H7 (cell line): ENCODE results near the gene TAF7. TPM values are rescaled to one million over a fixed set of nuclear protein-coding genes. Genes with fewer than 3 reads are reported as not detected.
"Not testable (repeated sequence)": the region's sequence is repeated elsewhere in the genome, so short reads cannot be mapped to it uniquely, and the experiment has no call there.

Source experiments
- DNase-seq: peaks from one replicate; pipeline ENCODE4 v3.0.0; 2012
- H3K27me3 ChIP-seq: 2 replicates; pipeline ENCODE4 v1.6.0; 2011; ENCODE audit warnings: mild to moderate bottlenecking, low read length; ENCODE audit not compliant: control insufficient read depth, insufficient read depth
- H3K36me3 ChIP-seq: replicated peaks from 2 replicates; pipeline ENCODE4 v1.5.1; 2011; ENCODE audit warnings: low read length; ENCODE audit not compliant: control insufficient read depth, insufficient read depth
- H3K4me3 ChIP-seq: 2 replicates; pipeline ENCODE4 v1.5.1; 2011; ENCODE audit warnings: low read depth, mild to moderate bottlenecking, control low read depth, low read length, moderate library complexity; ENCODE audit not compliant: insufficient read depth
- total RNA-seq: library from RNA; depleted of rRNA; stranded (reverse); fragments of >200 nt; shearing (Covaris generic); gene quantifications from 2 replicates; pipeline ENCODE4 v1.2.3, GENCODE V29; 2014

TAF7 gene
- total RNA-seq, 1 experiment from 2014 or later = 39.5 TPM

DNA sequence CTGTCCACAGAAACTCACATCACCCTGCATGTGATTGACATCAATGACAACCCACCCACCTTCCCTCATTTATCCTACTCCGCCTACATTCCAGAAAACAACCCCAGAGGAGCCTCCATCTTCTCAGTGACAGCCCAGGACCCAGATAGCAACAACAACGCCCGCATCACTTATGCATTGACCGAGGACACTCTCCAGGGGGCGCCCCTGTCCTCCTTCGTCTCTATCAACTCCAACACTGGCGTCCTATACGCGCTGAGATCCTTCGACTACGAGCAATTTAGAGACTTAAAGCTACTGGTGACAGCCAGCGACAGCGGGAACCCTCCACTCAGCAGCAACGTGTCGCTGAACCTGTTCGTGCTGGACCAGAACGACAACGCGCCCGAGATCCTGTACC lies 24.7 kb upstream of the TAF7 start:
- no peaks in the 10 kb centered on the region for H3K27me3 ChIP-seq
- H3K36me3 ChIP-seq = no peaks in the 10 kb centered on the region
- H3K4me3 ChIP-seq = no peak overlapping the region
- DNase-seq = no peak

DNA sequence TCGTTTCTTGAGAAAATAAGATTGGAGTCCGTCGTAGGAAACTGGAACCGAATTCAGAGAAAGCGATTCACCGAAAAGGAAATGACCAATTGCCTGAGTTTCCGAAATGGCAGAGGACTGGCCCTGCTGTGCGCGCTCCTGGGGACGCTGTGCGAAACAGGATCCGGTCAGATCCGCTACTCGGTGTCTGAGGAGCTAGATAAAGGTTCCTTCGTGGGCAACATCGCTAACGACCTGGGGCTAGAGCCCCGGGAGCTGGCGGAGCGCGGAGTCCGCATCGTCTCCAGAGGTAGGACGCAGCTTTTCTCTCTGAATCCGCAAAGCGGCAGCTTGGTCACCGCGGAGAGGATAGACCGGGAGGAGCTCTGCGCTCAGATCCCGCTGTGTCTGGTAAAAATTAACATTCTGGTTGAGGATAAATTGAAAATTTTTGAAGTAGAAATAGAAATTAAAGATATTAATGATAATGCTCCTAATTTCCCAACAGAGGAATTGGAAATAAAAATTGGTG lies 23.4 kb upstream of the TAF7 start:
- DNase-seq = no peak
- Histone ChIP-seq H3K4me3 (no peak overlapping the region), H3K36me3 (no peaks in the 10 kb centered on the region), H3K27me3 (no peaks in the 10 kb centered on the region)

DNA sequence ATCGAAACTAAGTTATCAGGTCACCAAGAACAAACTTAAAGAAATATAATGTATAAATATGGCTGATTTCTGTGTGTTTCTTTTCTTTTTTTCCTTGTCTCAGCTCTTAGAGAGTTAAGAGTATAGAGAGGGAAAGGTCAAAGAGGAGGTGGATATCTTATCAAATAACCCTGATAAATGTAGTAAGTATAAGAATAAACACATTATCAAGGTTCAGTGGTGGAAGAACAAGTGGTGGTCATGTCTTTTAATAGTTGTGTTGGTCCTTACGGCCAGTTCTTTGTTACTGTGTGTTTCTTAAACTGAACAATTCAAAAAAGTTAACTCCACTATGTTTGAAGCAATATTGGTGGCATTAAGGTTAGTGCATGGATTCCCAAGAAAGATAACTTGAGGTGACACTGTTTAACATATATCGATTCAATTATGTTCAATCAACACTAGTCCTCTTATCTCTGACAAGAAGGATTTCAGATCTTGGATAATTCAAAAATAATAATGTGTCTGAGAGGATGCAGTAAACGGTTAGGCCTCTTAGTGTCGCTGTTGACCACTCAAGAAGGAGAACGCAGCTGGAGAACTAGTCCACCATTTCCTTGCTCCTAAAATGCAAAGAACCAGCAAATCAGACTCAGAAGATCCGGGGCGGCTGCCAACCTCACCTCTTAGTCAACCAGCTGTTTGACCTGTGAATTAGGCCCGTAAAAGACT lies 22.8 kb upstream of the TAF7 start, which contains the start of gene PCDHGA3:
Gene PCDHGA3 (plus strand): TSS at position 588 of the 711 bp plus-strand sequence. CDS start 205 bp downstream, outside the sequence.
- Histone ChIP-seq H3K36me3 (no peaks in the 10 kb centered on the region), H3K27me3 (no peaks in the 10 kb centered on the region), H3K4me3 (no peak within 1 kb of the TSS)
- peak; percentile 56 for DNase-seq

DNA sequence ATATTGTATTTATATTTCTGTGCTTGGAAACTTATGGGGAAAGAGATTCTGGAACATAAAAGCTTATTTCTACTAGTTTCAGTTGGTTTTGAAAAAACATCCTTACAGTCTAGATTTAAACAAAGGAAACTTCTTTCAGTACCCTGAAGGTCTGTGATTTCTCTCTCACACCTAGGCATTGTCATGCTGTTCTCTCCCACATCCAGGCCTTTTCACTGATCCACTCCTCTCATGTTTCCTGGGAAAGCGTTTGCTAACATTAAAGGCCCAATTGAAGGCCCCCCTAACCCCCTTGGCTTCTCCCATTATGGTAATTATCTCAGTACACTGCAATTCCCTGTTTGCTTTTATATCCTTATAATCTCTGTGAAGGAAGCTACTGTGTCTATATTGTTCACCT lies 22.2 kb upstream of the TAF7 start:
- Histone ChIP-seq H3K36me3 (no peaks in the 10 kb centered on the region), H3K4me3 (no peak overlapping the region), H3K27me3 (no peaks in the 10 kb centered on the region)
- DNase-seq = no peak

DNA sequence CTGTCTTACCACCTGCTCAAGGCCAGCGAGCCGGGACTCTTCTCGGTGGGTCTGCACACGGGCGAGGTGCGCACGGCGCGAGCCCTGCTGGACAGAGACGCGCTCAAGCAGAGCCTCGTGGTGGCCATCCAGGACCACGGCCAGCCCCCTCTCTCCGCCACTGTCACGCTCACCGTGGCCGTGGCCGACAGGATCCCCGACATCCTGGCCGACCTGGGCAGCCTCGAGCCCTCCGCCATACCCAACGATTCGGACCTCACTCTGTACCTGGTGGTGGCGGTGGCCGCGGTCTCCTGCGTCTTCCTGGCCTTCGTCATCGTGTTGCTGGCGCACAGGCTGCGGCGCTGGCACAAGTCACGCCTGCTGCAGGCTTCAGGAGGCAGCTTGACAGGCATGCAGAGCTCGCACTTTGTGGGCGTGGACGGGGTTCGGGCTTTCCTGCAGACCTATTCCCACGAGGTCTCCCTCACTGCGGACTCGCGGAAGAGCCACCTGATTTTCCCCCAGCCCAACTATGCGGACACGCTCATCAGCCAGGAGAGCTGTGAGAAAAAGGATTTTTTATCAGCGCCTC lies 20.3 kb upstream of the TAF7 start:
- H3K27me3 ChIP-seq, H3K4me3 ChIP-seq, H3K36me3 ChIP-seq, DNase-seq: not testable (repeated sequence)

DNA sequence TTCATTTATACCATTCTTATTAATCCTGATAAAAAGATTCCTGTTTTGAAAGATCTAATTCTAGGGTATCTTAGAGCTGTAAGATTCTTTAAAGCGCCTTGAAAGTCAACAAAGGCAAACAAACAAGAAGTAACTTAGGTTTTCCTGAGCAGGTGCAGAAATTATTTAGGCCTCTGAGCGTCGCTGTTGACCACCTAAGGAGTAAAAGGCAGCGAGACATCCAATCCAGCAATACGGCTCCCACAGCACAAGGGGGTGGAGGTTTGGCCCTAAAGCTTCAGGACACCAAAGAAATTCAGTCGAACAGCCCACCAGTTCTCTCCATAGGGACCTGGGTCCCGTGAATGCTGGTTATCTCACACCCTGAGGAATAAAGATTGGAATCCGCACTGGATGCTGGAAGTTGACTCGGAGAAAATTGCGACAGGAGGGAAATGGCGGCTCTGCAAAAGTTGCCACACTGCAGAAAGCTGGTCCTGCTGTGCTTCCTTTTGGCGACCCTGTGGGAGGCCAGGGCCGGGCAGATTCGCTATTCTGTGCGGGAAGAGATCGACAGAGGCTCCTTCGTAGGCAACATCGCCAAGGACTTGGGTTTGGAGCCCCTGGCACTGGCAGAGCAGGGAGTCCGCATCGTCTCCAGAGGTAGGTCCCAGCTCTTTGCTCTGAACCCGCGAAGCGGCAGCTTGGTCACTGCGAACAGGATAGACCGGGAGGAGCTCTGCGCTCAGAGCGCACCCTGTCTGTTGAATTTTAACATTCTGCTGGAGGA lies 18.1 kb upstream of the TAF7 start, which contains the start of gene PCDHGA2:
Gene PCDHGA2 (plus strand): TSS at position 223 of the 769 bp plus-strand sequence.
- no peak within 1 kb of the TSS for H3K4me3 ChIP-seq
- H3K27me3 ChIP-seq = no peaks in the 10 kb centered on the region
- peak; percentile 61 for DNase-seq
- no peaks in the 10 kb centered on the region for H3K36me3 ChIP-seq

DNA sequence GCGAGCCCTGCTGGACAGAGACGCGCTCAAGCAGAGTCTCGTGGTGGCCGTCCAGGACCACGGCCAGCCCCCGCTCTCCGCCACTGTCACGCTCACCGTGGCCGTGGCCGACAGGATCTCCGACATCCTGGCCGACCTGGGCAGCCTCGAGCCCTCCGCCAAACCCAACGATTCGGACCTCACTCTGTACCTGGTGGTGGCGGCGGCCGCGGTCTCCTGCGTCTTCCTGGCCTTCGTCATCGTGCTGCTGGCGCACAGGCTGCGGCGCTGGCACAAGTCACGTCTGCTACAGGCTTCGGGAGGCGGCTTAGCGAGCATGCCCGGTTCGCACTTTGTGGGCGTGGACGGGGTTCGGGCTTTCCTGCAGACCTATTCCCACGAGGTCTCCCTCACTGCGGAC lies 12.0 kb upstream of the TAF7 start:
- not testable (repeated sequence) for DNase-seq, H3K36me3 ChIP-seq, H3K27me3 ChIP-seq, H3K4me3 ChIP-seq

DNA sequence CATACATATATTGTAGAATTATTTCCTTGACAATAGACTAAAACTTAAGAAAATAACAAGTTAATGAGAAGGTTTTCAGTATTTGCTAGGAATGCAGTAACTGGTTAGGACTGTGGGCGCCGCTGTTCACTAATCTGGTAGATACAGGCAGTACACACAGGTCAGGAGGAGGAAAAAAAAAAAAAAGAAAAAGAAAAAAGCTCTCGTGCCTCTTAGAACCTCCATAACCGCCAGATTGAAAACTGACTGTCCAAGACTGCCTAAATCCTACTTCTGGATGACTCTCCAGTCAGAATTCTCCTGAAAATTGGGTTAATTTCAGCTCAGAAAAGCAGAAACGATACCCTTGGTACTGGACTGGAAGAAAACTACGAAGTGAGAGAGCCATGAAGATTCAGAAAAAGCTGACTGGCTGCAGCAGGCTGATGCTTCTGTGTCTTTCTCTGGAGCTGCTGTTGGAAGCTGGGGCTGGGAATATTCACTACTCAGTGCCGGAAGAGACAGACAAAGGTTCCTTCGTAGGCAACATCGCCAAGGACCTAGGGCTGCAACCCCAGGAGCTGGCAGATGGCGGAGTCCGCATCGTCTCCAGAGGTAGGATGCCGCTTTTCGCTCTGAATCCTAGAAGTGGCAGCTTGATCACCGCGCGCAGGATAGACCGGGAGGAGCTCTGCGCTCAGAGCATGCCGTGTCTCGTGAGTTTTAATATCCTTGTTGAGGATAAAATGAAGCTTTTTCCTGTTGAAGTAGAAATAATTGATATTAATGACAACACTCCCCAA lies 9.9 kb upstream of the TAF7 start, which contains the start of gene PCDHGA1:
Gene PCDHGA1 (plus strand): TSS at position 216 of the 782 bp plus-strand sequence.
- H3K4me3 ChIP-seq = no peak within 1 kb of the TSS
- H3K27me3 ChIP-seq = no peaks in the 10 kb centered on the region
- DNase-seq = no peak
- no peaks in the 10 kb centered on the region for H3K36me3 ChIP-seq

DNA sequence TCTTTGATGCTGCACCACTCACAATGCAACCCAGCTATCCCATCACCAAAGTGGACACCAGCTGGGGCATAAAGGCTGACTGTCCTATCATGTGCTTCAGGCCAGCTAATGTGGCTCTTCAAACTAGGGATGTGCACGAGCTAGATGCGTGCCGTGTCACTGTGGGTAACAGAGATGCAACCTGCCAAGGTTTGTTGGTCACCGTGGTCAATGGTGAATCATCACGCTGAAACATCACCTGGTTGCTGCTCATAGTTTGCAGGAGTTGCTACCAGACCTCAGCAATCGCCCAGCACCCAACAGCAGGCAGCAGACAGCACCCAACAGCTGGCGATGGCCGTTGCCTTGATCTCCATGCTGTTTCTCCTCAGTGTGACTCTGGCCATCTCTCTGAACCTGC lies 7.6 kb upstream of the TAF7 start:
- Histone ChIP-seq H3K4me3 (no peak overlapping the region), H3K36me3 (no peaks in the 10 kb centered on the region), H3K27me3 (no peaks in the 10 kb centered on the region)
- DNase-seq = no peak

DNA sequence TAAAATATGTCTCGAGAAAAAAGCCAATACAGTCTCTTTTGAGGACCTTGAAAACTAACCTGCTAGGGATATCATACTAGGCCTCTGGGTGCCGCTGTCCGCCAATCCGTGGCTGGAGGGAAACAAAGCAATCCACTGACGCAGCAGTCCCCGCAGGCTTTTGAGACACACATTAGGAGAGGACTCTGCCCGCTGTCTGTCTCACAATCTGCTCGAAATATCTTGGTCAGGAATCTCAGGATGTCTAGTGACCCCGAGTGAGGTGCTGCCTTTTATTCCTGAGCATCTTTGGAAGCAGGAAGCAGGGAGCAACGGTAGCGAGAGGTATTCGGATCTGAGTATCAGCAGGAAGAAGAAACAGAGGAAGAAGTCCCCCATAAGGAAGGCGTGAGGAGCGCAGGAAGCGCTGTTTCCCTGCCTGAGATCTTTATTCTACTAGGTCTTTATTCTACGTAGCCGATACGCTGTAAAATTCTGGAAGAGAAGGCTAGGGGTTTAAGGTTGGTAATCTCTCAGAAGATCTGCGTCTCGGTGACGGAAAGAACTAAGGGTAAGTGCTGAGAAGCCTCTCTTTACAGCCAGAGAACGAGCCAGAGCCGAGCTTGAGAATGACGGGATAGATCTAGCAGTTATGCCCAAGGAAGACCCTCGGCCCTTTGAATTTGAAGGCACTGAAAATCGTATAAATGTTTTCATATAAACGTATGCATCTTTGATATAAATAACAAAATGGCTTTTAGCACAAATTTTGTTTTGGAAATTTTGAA lies 5.7 kb upstream of the TAF7 start:
- Histone ChIP-seq H3K4me3 (peak overlapping the region; percentile 23; the same call in 1 of the 2 replicates), H3K36me3 (no peaks in the 10 kb centered on the region), H3K27me3 (no peaks in the 10 kb centered on the region)
- DNase-seq = peak; percentile 68

DNA sequence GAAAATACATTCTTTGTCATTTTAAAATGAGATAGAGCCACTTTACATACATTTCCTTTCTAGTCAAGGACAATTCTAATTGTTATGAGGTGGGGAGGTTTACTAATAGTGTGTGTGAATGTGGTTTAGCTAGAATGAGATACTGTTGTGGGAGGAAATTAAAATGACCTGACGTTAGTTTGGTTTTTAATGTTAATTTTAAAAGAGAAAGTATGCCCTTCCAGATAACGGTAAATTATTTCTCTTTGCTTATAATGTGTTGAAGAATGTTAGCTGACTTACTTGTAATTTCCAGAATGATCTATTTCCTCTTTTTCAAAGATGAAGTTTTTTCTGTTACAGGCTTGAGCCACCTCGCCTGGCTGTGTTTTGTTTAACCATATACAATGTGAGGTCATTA lies 1.7 kb upstream of the TAF7 start:
- DNase-seq = no peak

DNA sequence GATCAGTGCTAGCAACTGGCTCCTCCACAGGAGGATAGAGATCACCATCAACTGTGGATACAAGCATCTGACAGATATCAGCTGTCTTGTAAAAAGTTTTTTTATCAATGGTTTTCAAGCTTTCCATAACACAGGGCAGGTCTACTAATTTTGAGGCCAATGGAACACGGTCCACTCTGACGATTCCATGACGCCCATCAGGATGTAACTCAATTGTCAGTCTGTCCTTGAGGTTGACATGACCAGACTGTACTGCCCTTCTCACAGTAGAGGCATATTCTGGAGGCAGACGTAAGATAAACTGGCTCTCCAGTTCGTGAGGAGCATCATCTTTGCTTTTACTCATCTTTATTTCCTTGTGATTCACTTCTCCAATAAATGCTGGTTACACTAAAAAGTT lies 885 bp downstream of the TAF7 start:
- H3K4me3 ChIP-seq = peak overlapping the region; percentile 95
- peaks cover 13% of the 10 kb centered on the region for H3K36me3 ChIP-seq
- DNase-seq = no peak
- no peaks in the 10 kb centered on the region for H3K27me3 ChIP-seq

More for the DNA sequence above, 1.7 kb upstream of the TAF7 start:
- Histone ChIP-seq H3K27me3 (no peaks in the 10 kb centered on the region), H3K36me3 (peaks cover 13% of the 10 kb centered on the region), H3K4me3 (no peak overlapping the region)

DNA sequence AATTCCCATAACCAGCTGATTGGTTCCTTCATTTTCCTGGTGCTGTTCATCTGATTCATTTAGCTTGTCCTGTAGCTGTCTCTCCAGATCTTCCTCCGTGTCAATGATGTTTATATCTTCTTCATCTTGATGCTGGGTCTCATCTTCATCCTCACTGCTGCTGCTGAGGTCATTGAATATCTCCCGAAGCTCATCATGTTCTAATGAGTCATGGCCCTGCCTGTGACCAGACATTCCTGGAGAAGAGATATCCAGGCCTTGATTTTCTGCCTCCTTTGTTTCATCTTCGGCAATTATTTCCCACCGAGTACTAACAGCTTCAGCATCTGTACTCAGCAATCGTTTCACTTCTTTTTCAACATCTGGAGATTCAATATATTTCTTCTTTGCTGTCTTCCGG lies 1.4 kb downstream of the TAF7 start:
- no peak for DNase-seq
- H3K27me3 ChIP-seq = no peaks in the 10 kb centered on the region
- H3K4me3 ChIP-seq = no peak overlapping the region
- peaks cover 13% of the 10 kb centered on the region for H3K36me3 ChIP-seq
